Panc1 (cell line): ENCODE data around the gene MAP3K4. TPM values are rescaled to one million over a fixed set of nuclear protein-coding genes. Genes with fewer than 3 reads are reported as not detected.

ENCODE experiments used
- ATAC-seq: fragments of 200-7000 bp; cut with Tn5 transposase; 2 replicates; pipeline ENCODE4 v1.9.1; 2020; ENCODE audit warnings: mild to moderate bottlenecking, moderate library complexity
- BruUV-seq: library from RNA; stranded (reverse); fragments of 400-500 nt; replicated peaks from 2 replicates; lab custom pipeline; 2021; lab: Mats Ljungman, UMichigan
- CTCF ChIA-PET: fragments of 300-600 bp; sonication (Branson Sonifier 250); formaldehyde crosslinking; loops from one replicate; lab custom pipeline; 2022; ENCODE audit warnings: antibody characterized with exemption; lab: Charles Lee
- POLR2A ChIA-PET: fragments of 300-600 bp; sonication (Branson Sonifier 250); formaldehyde crosslinking; loops from one replicate; lab custom pipeline; 2022; ENCODE audit warnings: antibody characterized with exemption; lab: Charles Lee
- DNase-seq: peaks from one replicate; pipeline ENCODE4 v3.0.0-alpha.2; 2010; ENCODE audit warnings: low read depth, low spot score
- H3K27ac ChIP-seq: 2 replicates; pipeline ENCODE4 v1.5.1; 2011; ENCODE audit warnings: mild to moderate bottlenecking, low read length, inconsistent platforms
- H3K27me3 ChIP-seq: fragments of 200-500 bp; sonication (Bioruptor generic); 2 replicates; pipeline ENCODE4 v1.6.0; 2014; ENCODE audit warnings: low read length, inconsistent platforms; ENCODE audit not compliant: control insufficient read depth, insufficient read depth
- H3K36me3 ChIP-seq: fragments of 200-500 bp; sonication (Bioruptor generic); 2 replicates; pipeline ENCODE4 v1.5.1; 2014; ENCODE audit warnings: inconsistent platforms, mild to moderate bottlenecking, low read length, moderate library complexity; ENCODE audit not compliant: control insufficient read depth, insufficient read depth
- H3K4me1 ChIP-seq: 2 replicates; pipeline ENCODE4 v1.5.1; 2011; ENCODE audit warnings: inconsistent platforms, mild to moderate bottlenecking, low read length, moderate library complexity; ENCODE audit not compliant: control insufficient read depth, insufficient read depth
- H3K4me3 ChIP-seq, 2 experiments: 2 replicates each; pipeline ENCODE4 v1.5.1; 2011 to 2012; ENCODE audit warnings: low read depth in 2 of 2, low read length in 2 of 2, mild to moderate bottlenecking in 2 of 2, inconsistent platforms in 1 of 2, moderate library complexity in 1 of 2
- H3K9me3 ChIP-seq: fragments of 200-500 bp; sonication (Bioruptor generic); 2 replicates; pipeline ENCODE4 v1.5.1; 2014; ENCODE audit warnings: low read depth, mild to moderate bottlenecking, inconsistent platforms, low read length, moderate library complexity; ENCODE audit not compliant: control insufficient read depth, insufficient read depth
- POLR2AphosphoS5 ChIP-seq: IDR thresholded peaks from 2 replicates; pipeline ENCODE4 v1.6.1; 2012; ENCODE audit warnings: mild to moderate bottlenecking, low read depth, low read length, moderate library complexity
- SIN3A ChIP-seq: IDR thresholded peaks from 2 replicates; pipeline ENCODE4 v1.6.1; 2012; ENCODE audit warnings: low read depth, mild to moderate bottlenecking, low read length, moderate library complexity, borderline replicate concordance; ENCODE audit not compliant: insufficient read depth
- TCF7L2 ChIP-seq: IDR thresholded peaks from 2 replicates; pipeline ENCODE4 v1.6.1; 2011; ENCODE audit warnings: mild to moderate bottlenecking, low read depth, low read length, inconsistent platforms
- in situ Hi-C: cut with HindIII; loops from 2 replicates; pipeline ENCODE4 v1.10.0; 2016; ENCODE audit warnings: low sequenced_read_pairs, low pct_unique_long_range_greater_than_20kb
- intact Hi-C: fragments of 100-400 bp; cut with micrococcal nuclease; formaldehyde crosslinking; loops from one replicate; pipeline ENCODE4 v1.10.0; 2022; ENCODE audit not compliant: unreplicated experiment
- total RNA-seq: library from RNA; stranded (reverse); gene quantifications from one replicate; pipeline ENCODE4 v1.2.1, GENCODE V29; 2021; ENCODE audit not compliant: unreplicated experiment
- TF ChIP-seq, protein P1 (sequence below): fragments of 450-650 bp; IDR thresholded peaks from 2 replicates; pipeline ENCODE4 v1.5.1; 2017; ENCODE audit warnings: mild to moderate bottlenecking
- TF ChIP-seq, protein P2 (sequence below), 2 experiments: IDR thresholded peaks; 2 replicates each; pipeline ENCODE4 v1.6.1; 2011 to 2012; ENCODE audit warnings: low read depth in 2 of 2, control low read depth in 1 of 2, low read length in 1 of 2, mild to moderate bottlenecking in 1 of 2, moderate library complexity in 1 of 2; ENCODE audit not compliant: insufficient read depth in 1 of 2

Gene MAP3K4
- total RNA-seq, 1 experiment from 2014 or later, result 49.3 TPM

- in situ Hi-C loops, result no loop called here
- ChIA-PET POLR2A (no interaction called here), CTCF (no interaction called here)
- Histone ChIP-seq H3K9me3 (no peaks in the 10 kb centered on the region), H3K27ac (no peak overlapping the region), H3K4me1 (no peaks in the 10 kb centered on the region), H3K27me3 (no peaks in the 10 kb centered on the region), H3K4me3 (no peak overlapping the region), H3K36me3 (no peaks in the 10 kb centered on the region)
- DNase-seq, result no peak
- TF ChIP-seq SIN3A, result no peak
- TF ChIP-seq TCF7L2, result no peak
- ATAC-seq, result no peak
- BruUV-seq, result no TSS peak
- intact Hi-C loops, result no loop called here
Measured at GRCh38 chr6:161166176-161166575, 174.6 kb downstream of the MAP3K4 start.

- H3K4me3 ChIP-seq, result no peak overlapping the region
- no peaks in the 10 kb centered on the region for H3K9me3 ChIP-seq
- in situ Hi-C loops, result no loop called here
- H3K4me1 ChIP-seq, result no peaks in the 10 kb centered on the region
- DNase-seq (no peak), ATAC-seq (no peak)
- H3K27me3 ChIP-seq, result no peaks in the 10 kb centered on the region
- ChIA-PET POLR2A (no interaction called here), CTCF (no interaction called here)
- no peak for TF ChIP-seq TCF7L2
- TF ChIP-seq, protein P1, sequence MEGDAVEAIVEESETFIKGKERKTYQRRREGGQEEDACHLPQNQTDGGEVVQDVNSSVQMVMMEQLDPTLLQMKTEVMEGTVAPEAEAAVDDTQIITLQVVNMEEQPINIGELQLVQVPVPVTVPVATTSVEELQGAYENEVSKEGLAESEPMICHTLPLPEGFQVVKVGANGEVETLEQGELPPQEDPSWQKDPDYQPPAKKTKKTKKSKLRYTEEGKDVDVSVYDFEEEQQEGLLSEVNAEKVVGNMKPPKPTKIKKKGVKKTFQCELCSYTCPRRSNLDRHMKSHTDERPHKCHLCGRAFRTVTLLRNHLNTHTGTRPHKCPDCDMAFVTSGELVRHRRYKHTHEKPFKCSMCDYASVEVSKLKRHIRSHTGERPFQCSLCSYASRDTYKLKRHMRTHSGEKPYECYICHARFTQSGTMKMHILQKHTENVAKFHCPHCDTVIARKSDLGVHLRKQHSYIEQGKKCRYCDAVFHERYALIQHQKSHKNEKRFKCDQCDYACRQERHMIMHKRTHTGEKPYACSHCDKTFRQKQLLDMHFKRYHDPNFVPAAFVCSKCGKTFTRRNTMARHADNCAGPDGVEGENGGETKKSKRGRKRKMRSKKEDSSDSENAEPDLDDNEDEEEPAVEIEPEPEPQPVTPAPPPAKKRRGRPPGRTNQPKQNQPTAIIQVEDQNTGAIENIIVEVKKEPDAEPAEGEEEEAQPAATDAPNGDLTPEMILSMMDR, result no peak
- TF ChIP-seq, protein P2, sequence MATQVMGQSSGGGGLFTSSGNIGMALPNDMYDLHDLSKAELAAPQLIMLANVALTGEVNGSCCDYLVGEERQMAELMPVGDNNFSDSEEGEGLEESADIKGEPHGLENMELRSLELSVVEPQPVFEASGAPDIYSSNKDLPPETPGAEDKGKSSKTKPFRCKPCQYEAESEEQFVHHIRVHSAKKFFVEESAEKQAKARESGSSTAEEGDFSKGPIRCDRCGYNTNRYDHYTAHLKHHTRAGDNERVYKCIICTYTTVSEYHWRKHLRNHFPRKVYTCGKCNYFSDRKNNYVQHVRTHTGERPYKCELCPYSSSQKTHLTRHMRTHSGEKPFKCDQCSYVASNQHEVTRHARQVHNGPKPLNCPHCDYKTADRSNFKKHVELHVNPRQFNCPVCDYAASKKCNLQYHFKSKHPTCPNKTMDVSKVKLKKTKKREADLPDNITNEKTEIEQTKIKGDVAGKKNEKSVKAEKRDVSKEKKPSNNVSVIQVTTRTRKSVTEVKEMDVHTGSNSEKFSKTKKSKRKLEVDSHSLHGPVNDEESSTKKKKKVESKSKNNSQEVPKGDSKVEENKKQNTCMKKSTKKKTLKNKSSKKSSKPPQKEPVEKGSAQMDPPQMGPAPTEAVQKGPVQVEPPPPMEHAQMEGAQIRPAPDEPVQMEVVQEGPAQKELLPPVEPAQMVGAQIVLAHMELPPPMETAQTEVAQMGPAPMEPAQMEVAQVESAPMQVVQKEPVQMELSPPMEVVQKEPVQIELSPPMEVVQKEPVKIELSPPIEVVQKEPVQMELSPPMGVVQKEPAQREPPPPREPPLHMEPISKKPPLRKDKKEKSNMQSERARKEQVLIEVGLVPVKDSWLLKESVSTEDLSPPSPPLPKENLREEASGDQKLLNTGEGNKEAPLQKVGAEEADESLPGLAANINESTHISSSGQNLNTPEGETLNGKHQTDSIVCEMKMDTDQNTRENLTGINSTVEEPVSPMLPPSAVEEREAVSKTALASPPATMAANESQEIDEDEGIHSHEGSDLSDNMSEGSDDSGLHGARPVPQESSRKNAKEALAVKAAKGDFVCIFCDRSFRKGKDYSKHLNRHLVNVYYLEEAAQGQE (IDR thresholded peaks at IDR 0.05; ENCODE audit: insufficient read depth in 1 of 2, low read depth in 2 of 2, low read length in 1 of 2), result no peak
- no peak for TF ChIP-seq POLR2AphosphoS5
- no peak overlapping the region for H3K27ac ChIP-seq
- no peaks in the 10 kb centered on the region for H3K36me3 ChIP-seq
- intact Hi-C loops, result no loop called here
- BruUV-seq, result no TSS peak
Measured at GRCh38 chr6:161166677-161167076, 175.1 kb downstream of the MAP3K4 start.
